Thyroid gland (tissue), 4 donors: Measurements from ENCODE around the gene PABPC4L. TPM values are rescaled to one million over a fixed set of nuclear protein-coding genes. Genes with fewer than 3 reads are reported as not detected.
"Not testable (repeated sequence)": the region's sequence is repeated elsewhere in the genome, so short reads cannot be mapped to it uniquely, and the experiment has no call there.

Experiments used
- DNase-seq, 2 donors: peaks; one replicate each; pipeline ENCODE4 v3.0.0-alpha.2; 2019
- H3K27ac ChIP-seq, 3 donors: fragments of 200-600 bp; sonication (generic); 1 replicate in 2 of 3; 2 replicates in 1 of 3; pipeline ENCODE4 v1.5.1; 2016 to 2019; ENCODE audit warnings: mild to moderate bottlenecking in 1 of 3, moderate library complexity in 1 of 3
- H3K27me3 ChIP-seq: fragments of 200-600 bp; sonication (generic); one replicate; pipeline ENCODE4 v1.5.1; 2019
- H3K36me3 ChIP-seq, 2 donors: fragments of 200-600 bp; sonication (generic); one replicate each; pipeline ENCODE4 v1.5.1; 2016 to 2019
- H3K4me1 ChIP-seq, 2 donors: fragments of 200-600 bp; sonication (generic); one replicate each; pipeline ENCODE4 v1.5.1; 2017 to 2019
- H3K4me3 ChIP-seq, 3 donors: fragments of 200-600 bp; sonication (generic); replicated peaks in 1 of 3; 1 replicate in 2 of 3; 2 replicates in 1 of 3; pipeline ENCODE4 v1.5.1; 2016; ENCODE audit warnings: mild to moderate bottlenecking in 1 of 3
- H3K9me3 ChIP-seq: fragments of 200-600 bp; sonication (generic); one replicate; pipeline ENCODE4 v1.5.1; 2017
- CTCF ChIP-seq, 6 experiments: fragments of 200-600 bp in 3 of 6; fragments of 450-650 bp in 3 of 6; sonication (generic) in 3 of 6; IDR thresholded peaks; one replicate each; pipeline ENCODE4 v1.5.1; 2016 to 2019; ENCODE audit warnings: antibody characterized with exemption in 6 of 6, mild to moderate bottlenecking in 2 of 6, inconsistent platforms in 1 of 6, moderate library complexity in 1 of 6
- POLR2A ChIP-seq, 2 donors: fragments of 450-650 bp; IDR thresholded peaks; one replicate each; pipeline ENCODE4 v1.6.1; 2017; ENCODE audit warnings: antibody characterized with exemption in 2 of 2, mild to moderate bottlenecking in 2 of 2, moderate library complexity in 1 of 2
- WGBS, 2 donors: methylation state at CpG; one replicate each; pipeline ENCODE4 v1.1.5; 2017; 5-methylcytosine and 5-hydroxymethylcytosine counted together
- intact Hi-C: fragments of 100-400 bp; cut with DNase I; formaldehyde crosslinking; loops from one replicate; pipeline ENCODE4 v1.15.1; 2023
- total RNA-seq, 4 donors: library from RNA; depleted of rRNA; stranded (reverse); fragments of >200 nt; gene quantifications; one replicate each; pipeline ENCODE4 v1.2.3, GENCODE V29; 2016

Gene PABPC4L
- total RNA-seq, 4 donors from 2014 or later, result 2.5 to 5.1 (median 3.1) TPM

GRCh38 chr4:134216411-134216810, 14.8 kb upstream of the PABPC4L start:
- no peak for TF ChIP-seq POLR2A (IDR thresholded peaks at IDR 0.05)
- no peak for TF ChIP-seq CTCF (IDR thresholded peaks at IDR 0.05)
- Histone ChIP-seq H3K4me1 (no peaks in the 10 kb centered on the region), H3K27ac (no peak overlapping the region), H3K36me3 (no peaks in the 10 kb centered on the region), H3K27me3 (no peaks in the 10 kb centered on the region), H3K9me3 (no peaks in the 10 kb centered on the region), H3K4me3 (no peak overlapping the region)
- WGBS, 2 donors, result 63 to 90% methylated on average over 1 of the region's 1 CpG
- no peak for DNase-seq
- intact Hi-C loops, result no loop called here

GRCh38 chr4:134215620-134216344, 14.2 kb upstream of the PABPC4L start:
- intact Hi-C loops, result no loop called here
- 45 to 65% methylated on average over 2 of the region's 2 CpGs for WGBS, 2 donors
- Histone ChIP-seq H3K9me3 (no peaks in the 10 kb centered on the region), H3K4me1 (no peaks in the 10 kb centered on the region), H3K36me3 (no peaks in the 10 kb centered on the region), H3K27ac (no peak overlapping the region), H3K27me3 (no peaks in the 10 kb centered on the region), H3K4me3 (no peak overlapping the region)
- no peak for DNase-seq
- TF ChIP-seq CTCF (IDR thresholded peaks at IDR 0.05) (no peak), POLR2A (IDR thresholded peaks at IDR 0.05) (no peak)

GRCh38 chr4:134207955-134208354, 6.4 kb upstream of the PABPC4L start:
- H3K9me3 ChIP-seq, H3K27ac ChIP-seq, H3K4me1 ChIP-seq, DNase-seq, intact Hi-C loops, H3K4me3 ChIP-seq, H3K27me3 ChIP-seq, H3K36me3 ChIP-seq: not testable (repeated sequence)
- 88 to 92% methylated on average over 7 to 11 of the region's 11 CpGs for WGBS, 2 donors

GRCh38 chr4:134202166-134202956, 772 bp upstream of the PABPC4L start:
- H3K9me3 ChIP-seq, result no peaks in the 10 kb centered on the region
- no peaks in the 10 kb centered on the region for H3K27me3 ChIP-seq
- peak in 1 of 2 donors; percentile 7 for DNase-seq
- no peak for TF ChIP-seq POLR2A (IDR thresholded peaks at IDR 0.05)
- no peak for TF ChIP-seq CTCF (IDR thresholded peaks at IDR 0.05)
- no peak overlapping the region for H3K4me3 ChIP-seq
- no peaks in the 10 kb centered on the region for H3K36me3 ChIP-seq
- peak overlapping the region in 1 of 3 donors; percentile 89 for H3K27ac ChIP-seq
- 62 to 66% methylated on average over 8 of the region's 8 CpGs for WGBS, 2 donors
- intact Hi-C loops, result no loop called here
- H3K4me1 ChIP-seq, result no peaks in the 10 kb centered on the region

GRCh38 chr4:134200811-134201215, 776 bp downstream of the PABPC4L start:
- no peaks in the 10 kb centered on the region for H3K4me1 ChIP-seq
- H3K9me3 ChIP-seq, result no peaks in the 10 kb centered on the region
- peak overlapping the region in 2 of 3 donors; percentile 57 to 83 for H3K4me3 ChIP-seq
- WGBS, 2 donors, result 64 to 65% methylated on average over 10 of the region's 10 CpGs
- peak overlapping the region in 2 of 3 donors; percentile 67 to 89 for H3K27ac ChIP-seq
- TF ChIP-seq CTCF (IDR thresholded peaks at IDR 0.05), result no peak
- no peak for TF ChIP-seq POLR2A (IDR thresholded peaks at IDR 0.05)
- intact Hi-C loops, result no loop called here
- H3K36me3 ChIP-seq, result no peaks in the 10 kb centered on the region
- no peaks in the 10 kb centered on the region for H3K27me3 ChIP-seq
- peak in 1 of 2 donors; percentile 4 for DNase-seq
